Endothelial cell of umbilical vein (primary cell): Measurements from ENCODE around the gene LRP11. TPM values are rescaled to one million over a fixed set of nuclear protein-coding genes. Genes with fewer than 3 reads are reported as not detected.

ENCODE experiments used
- BruUV-seq: library from RNA; stranded (reverse); fragments of 400-500 nt; replicated peaks from 2 replicates; lab custom pipeline; 2021; lab: Mats Ljungman, UMichigan
- CTCF ChIA-PET: fragments of 300-600, 350-600 bp; sonication (Branson Sonifier 250); formaldehyde crosslinking; loops from one replicate; lab custom pipeline; 2021; ENCODE audit warnings: antibody characterized with exemption, inconsistent platforms; lab: Charles Lee
- POLR2A ChIA-PET: fragments of 300-600, 350-600 bp; sonication (Branson Sonifier 250); formaldehyde crosslinking; loops from one replicate; lab custom pipeline; 2021; ENCODE audit warnings: antibody characterized with exemption, inconsistent platforms; lab: Charles Lee
- DNase-seq: peaks from one replicate; pipeline ENCODE4 v3.0.0-alpha.2; 2011; ENCODE audit warnings: low read depth, low spot score
- FAIRE-seq: peaks from 2 replicates; lab custom pipeline; 2011; peaks lifted over from hg19 to GRCh38; lab: Jason Lieb, UNC
- H2AFZ ChIP-seq: 2 replicates; pipeline ENCODE4 v1.6.0; 2012; ENCODE audit warnings: low read depth, low read length, control low read depth, inconsistent platforms
- H3K27ac ChIP-seq: 2 replicates; pipeline ENCODE4 v1.5.1; 2011; ENCODE audit warnings: low read depth, mild to moderate bottlenecking, control low read depth, low read length, moderate library complexity; ENCODE audit not compliant: insufficient read depth
- H3K27me3 ChIP-seq, 2 experiments: 2 replicates each; pipeline versions ENCODE4 v1.6.0 to v1.6.1; 2011; ENCODE audit warnings: low read length in 2 of 2, mixed read lengths in 1 of 2; ENCODE audit not compliant: control insufficient read depth in 2 of 2, insufficient read depth in 2 of 2
- H3K36me3 ChIP-seq, 2 experiments: 2 replicates in 1 of 2; 3 replicates in 1 of 2; pipeline ENCODE4 v1.5.1; 2011; ENCODE audit warnings: low read length in 2 of 2, mild to moderate bottlenecking in 1 of 2, moderate library complexity in 1 of 2; ENCODE audit not compliant: control insufficient read depth in 2 of 2, insufficient read depth in 2 of 2; ENCODE audit errors: extremely low read depth in 1 of 2
- H3K4me1 ChIP-seq: 3 replicates; pipeline ENCODE4 v1.5.1; 2011; ENCODE audit warnings: mild to moderate bottlenecking, low read length; ENCODE audit not compliant: control insufficient read depth, insufficient read depth; ENCODE audit errors: extremely low read depth
- H3K4me2 ChIP-seq: 2 replicates; pipeline ENCODE4 v1.6.1; 2011; ENCODE audit warnings: low read length, control low read depth, mixed read lengths; ENCODE audit not compliant: insufficient read depth
- H3K4me3 ChIP-seq, 3 experiments: fragments of 200-600 bp in 1 of 3; sonication (generic), shearing (Covaris generic) in 1 of 3; replicated peaks in 1 of 3; 2 replicates each; pipeline ENCODE4 v1.5.1; 2011 to 2016; ENCODE audit warnings: control low read depth in 3 of 3, low read length in 3 of 3, mild to moderate bottlenecking in 2 of 3, inconsistent platforms in 1 of 3, low read depth in 1 of 3, moderate library complexity in 1 of 3; ENCODE audit not compliant: insufficient read depth in 1 of 3
- H3K79me2 ChIP-seq: 2 replicates; pipeline ENCODE4 v1.6.0; 2012; ENCODE audit warnings: low read length, inconsistent platforms; ENCODE audit not compliant: control insufficient read depth, insufficient read depth
- H3K9ac ChIP-seq: replicated peaks from 2 replicates; pipeline ENCODE3; 2011; ENCODE audit warnings: low read length, control low read depth; ENCODE audit not compliant: insufficient read depth; ENCODE audit errors: extremely low read depth
- H3K9me1 ChIP-seq: replicated peaks from 3 replicates; pipeline ENCODE4 v1.6.0; 2011; ENCODE audit warnings: mild to moderate bottlenecking, low read length; ENCODE audit not compliant: control insufficient read depth, insufficient read depth; ENCODE audit errors: extremely low read depth
- H3K9me3 ChIP-seq: replicated peaks from 2 replicates; pipeline ENCODE4 v1.5.1; 2012; ENCODE audit warnings: low read length, inconsistent platforms; ENCODE audit not compliant: control insufficient read depth, insufficient read depth
- H4K20me1 ChIP-seq: replicated peaks from 2 replicates; pipeline ENCODE3; 2011; ENCODE audit warnings: mild to moderate bottlenecking, low read length; ENCODE audit not compliant: control insufficient read depth, insufficient read depth; ENCODE audit errors: extremely low read depth
- EZH2 ChIP-seq: IDR thresholded peaks from 2 replicates; pipeline ENCODE4 v1.6.1; 2012; ENCODE audit warnings: borderline replicate concordance, low read depth, mild to moderate bottlenecking, moderate library complexity, low read length, inconsistent platforms; ENCODE audit not compliant: severe bottlenecking
- FOS ChIP-seq: IDR thresholded peaks from 2 replicates; pipeline ENCODE4 v1.6.1; 2011; ENCODE audit warnings: mild to moderate bottlenecking, low read length, moderate library complexity, borderline replicate concordance; ENCODE audit not compliant: insufficient read depth
- GATA2 ChIP-seq: IDR thresholded peaks from 2 replicates; pipeline ENCODE4 v1.7.0; 2011; ENCODE audit warnings: low read depth, mild to moderate bottlenecking, moderate library complexity, mixed read lengths, low read length; ENCODE audit not compliant: insufficient read length, insufficient read depth
- JUN ChIP-seq: IDR thresholded peaks from 2 replicates; pipeline ENCODE4 v1.6.1; 2011; ENCODE audit warnings: borderline replicate concordance, low read depth; ENCODE audit not compliant: insufficient read length, insufficient read depth
- MYC ChIP-seq: IDR thresholded peaks from one replicate; pipeline ENCODE4 v1.6.1; 2011; ENCODE audit warnings: mild to moderate bottlenecking, low read depth, low read length
- POLR2A ChIP-seq: IDR thresholded peaks from 2 replicates; pipeline ENCODE4 v1.6.1; 2012; ENCODE audit warnings: low read depth, mild to moderate bottlenecking, control low read depth, low read length
- POLR2AphosphoS5 ChIP-seq: IDR thresholded peaks from 2 replicates; pipeline ENCODE4 v1.6.1; 2012; ENCODE audit warnings: low read depth, mild to moderate bottlenecking, control low read depth, low read length, moderate library complexity; ENCODE audit not compliant: insufficient read depth
- dilution Hi-C: fragments of 300-500 bp; cut with MboI; formaldehyde crosslinking; loops from one replicate; pipeline ENCODE4 v1.15.0; 2019; ENCODE audit warnings: low sequenced_read_pairs; ENCODE audit not compliant: extremely low pct_ligation_motif_present
- intact Hi-C: fragments of 100-400 bp; cut with micrococcal nuclease; formaldehyde crosslinking; loops from one replicate; pipeline ENCODE4 v1.10.0; 2022
- polyA plus RNA-seq, 4 experiments: library from polyadenylated mRNA; depleted of rRNA in 3 of 4; stranded (reverse) in 3 of 4; unstranded in 1 of 4; fragments of >200 nt; gene quantifications; 2 replicates each; pipeline versions ENCODE4 v1.2.1 to v1.2.3, GENCODE V29; 2011 to 2012; ENCODE audit warnings: missing spikeins in 1 of 4
- total RNA-seq: library from RNA; stranded (reverse); gene quantifications from 2 replicates; pipeline ENCODE4 v1.2.3, GENCODE V29; 2021
- TF ChIP-seq, protein P1 (sequence below), 2 donors: IDR thresholded peaks; 1 replicate in 1 of 2; 2 replicates in 1 of 2; pipeline ENCODE4 v1.5.1; 2011; ENCODE audit warnings: low read length in 2 of 2, mild to moderate bottlenecking in 2 of 2, moderate library complexity in 2 of 2, control low read depth in 1 of 2, inconsistent platforms in 1 of 2, low read depth in 1 of 2; ENCODE audit not compliant: insufficient read depth in 1 of 2; ENCODE audit errors: extremely low read depth in 1 of 2
- TF ChIP-seq, protein P2 (sequence below): IDR thresholded peaks from 2 replicates; pipeline ENCODE4 v1.6.1; 2011; ENCODE audit not compliant: insufficient read depth, insufficient read length

LRP11 gene
- total and polyA plus RNA-seq, 2 donors (not counting 3 experiments of a cell fraction or from before 2014, with no cell fraction given), result 23.1 to 59.1 TPM

- no peak for FAIRE-seq
- ChIA-PET CTCF (interaction anchor here (0.8 kb wide), 1 partner anchor 15 kb away, joined by 3 read pairs; no protein-coding TSS in a partner anchor), POLR2A (no interaction called here)
- H3K79me2 ChIP-seq, result no peaks in the 10 kb centered on the region
- intact Hi-C loops, result no loop called here
- no peak for DNase-seq
- H4K20me1 ChIP-seq, result no peaks in the 10 kb centered on the region
- no peak for TF ChIP-seq EZH2
- TF ChIP-seq, protein P1, sequence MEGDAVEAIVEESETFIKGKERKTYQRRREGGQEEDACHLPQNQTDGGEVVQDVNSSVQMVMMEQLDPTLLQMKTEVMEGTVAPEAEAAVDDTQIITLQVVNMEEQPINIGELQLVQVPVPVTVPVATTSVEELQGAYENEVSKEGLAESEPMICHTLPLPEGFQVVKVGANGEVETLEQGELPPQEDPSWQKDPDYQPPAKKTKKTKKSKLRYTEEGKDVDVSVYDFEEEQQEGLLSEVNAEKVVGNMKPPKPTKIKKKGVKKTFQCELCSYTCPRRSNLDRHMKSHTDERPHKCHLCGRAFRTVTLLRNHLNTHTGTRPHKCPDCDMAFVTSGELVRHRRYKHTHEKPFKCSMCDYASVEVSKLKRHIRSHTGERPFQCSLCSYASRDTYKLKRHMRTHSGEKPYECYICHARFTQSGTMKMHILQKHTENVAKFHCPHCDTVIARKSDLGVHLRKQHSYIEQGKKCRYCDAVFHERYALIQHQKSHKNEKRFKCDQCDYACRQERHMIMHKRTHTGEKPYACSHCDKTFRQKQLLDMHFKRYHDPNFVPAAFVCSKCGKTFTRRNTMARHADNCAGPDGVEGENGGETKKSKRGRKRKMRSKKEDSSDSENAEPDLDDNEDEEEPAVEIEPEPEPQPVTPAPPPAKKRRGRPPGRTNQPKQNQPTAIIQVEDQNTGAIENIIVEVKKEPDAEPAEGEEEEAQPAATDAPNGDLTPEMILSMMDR (IDR thresholded peaks at IDR 0.05; ENCODE audit: extremely low read depth in 1 of 2, insufficient read depth in 1 of 2, low read depth in 1 of 2, low read length in 2 of 2), result no peak
- TF ChIP-seq MYC, result no peak
- no peak for TF ChIP-seq FOS
- no peak for TF ChIP-seq POLR2A
- no peak for TF ChIP-seq POLR2AphosphoS5
- TF ChIP-seq GATA2, result no peak
- TF ChIP-seq JUN, result no peak
- TF ChIP-seq, protein P2, sequence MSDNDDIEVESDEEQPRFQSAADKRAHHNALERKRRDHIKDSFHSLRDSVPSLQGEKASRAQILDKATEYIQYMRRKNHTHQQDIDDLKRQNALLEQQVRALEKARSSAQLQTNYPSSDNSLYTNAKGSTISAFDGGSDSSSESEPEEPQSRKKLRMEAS, result no peak
- dilution Hi-C loops, result no loop called here
- peaks cover 10 to 12% of the 10 kb centered on the region in 2 experiments for H3K27me3 ChIP-seq
- no peak overlapping the region for H3K4me3 ChIP-seq
- H3K9me1 ChIP-seq, result no peaks in the 10 kb centered on the region
- no peaks in the 10 kb centered on the region for H3K36me3 ChIP-seq
- H3K27ac ChIP-seq, result no peak overlapping the region
- no peaks in the 10 kb centered on the region for H3K9me3 ChIP-seq
- no peaks in the 10 kb centered on the region for H3K4me1 ChIP-seq
- H2AFZ ChIP-seq, result no peak overlapping the region
- no TSS peak for BruUV-seq
- no peak overlapping the region for H3K9ac ChIP-seq
- no peak overlapping the region for H3K4me2 ChIP-seq
Measured at GRCh38 chr6:149881066-149881766, 17.1 kb upstream of the LRP11 start.
